GM21529 (cell line): ENCODE data around the gene PGM2.
"Not testable (repeated sequence)": the region's sequence is repeated elsewhere in the genome, so short reads cannot be mapped to it uniquely, and the experiment has no call there.

Experiments used
- ATAC-seq: cut with Tn5 transposase; IDR thresholded peaks from one replicate; pipeline ENCODE4 v1.9.1; 2021; ENCODE audit not compliant: unreplicated experiment

Gene PGM2

DNA sequence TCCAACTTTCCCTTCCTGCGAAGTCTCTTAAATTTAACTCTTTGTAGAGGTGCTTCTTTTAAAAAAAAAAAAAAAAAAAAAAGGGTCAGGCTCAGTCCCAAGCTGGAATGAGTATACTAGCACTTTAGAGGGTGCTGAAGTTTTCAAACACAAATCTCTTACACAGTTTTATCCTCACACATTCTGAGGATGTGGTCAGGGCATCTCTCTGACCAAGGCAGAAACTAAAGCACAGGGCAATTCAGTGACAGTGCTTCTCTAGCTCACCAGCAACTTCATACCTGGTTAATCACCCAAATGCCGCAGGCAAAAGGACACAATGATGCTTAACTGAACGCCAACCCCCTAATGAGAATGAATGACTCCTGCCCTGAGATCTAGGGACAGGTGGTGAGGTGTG is 9.8 kb upstream of the PGM2 start:
- ATAC-seq = no peak

DNA sequence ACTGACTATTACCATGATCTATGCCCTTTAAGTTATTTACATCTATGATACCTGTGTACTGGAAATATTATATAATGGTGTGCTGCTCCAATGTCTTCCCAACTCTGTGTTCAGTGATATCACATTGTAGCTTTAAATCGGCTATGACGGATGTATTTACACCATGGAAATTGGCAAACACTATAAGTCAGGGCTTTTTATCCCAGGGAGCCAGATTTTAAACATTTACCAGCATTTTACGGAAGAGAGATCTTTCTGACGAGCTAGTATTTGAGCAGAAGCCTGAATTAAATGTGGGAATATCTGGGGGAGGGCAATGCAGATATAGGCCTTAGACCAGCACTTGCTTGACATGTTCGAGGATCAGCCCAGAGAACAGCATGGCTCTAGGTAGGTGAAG is 7.7 kb upstream of the PGM2 start:
- ATAC-seq = no peak

DNA sequence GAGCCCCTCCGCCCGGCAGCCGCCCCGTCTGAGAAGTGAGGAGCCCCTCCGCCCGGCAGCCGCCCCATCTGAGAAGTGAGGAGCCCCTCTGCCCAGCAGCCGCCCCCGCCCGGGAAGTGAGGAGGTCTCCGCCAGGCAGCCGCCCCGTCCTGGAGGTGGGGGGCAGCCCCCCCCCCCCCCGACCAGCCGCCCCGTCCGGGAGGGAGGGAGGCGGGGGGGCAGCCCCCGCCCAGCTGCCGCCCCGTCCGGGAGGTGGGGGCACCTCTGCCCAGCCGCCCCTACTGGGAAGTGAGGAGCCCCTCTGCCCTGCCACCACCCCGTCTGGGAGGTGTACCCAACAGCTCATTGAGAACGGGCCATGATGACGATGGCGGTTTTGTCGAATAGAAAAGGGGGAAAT is 6.0 kb upstream of the PGM2 start:
- ATAC-seq = not testable (repeated sequence)

- ATAC-seq = no peak
These were observed 4.4 kb upstream of the PGM2 start for GRCh38 chr4:37821953-37822605.

DNA sequence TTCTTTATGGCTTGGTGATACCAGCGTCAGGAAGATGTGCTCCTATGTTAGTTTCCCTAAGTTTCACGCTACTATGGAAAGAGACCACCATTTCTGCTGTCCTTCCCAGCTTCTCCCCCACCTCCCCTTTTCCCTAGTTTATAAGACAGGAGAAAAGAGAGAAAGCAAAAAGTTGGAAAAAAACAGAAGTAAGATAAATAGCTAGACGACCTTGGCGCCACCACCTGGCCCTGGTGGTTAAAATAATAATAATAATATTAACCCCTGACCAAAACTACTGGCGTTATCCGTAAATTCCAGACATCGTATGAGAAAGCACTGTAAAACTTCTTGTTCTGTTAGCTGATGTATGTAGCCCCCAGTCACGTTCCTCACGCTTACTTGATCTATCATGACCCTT is 985 bp upstream of the PGM2 start:
- ATAC-seq = not testable (repeated sequence)

- peak; percentile 8 for ATAC-seq
These were observed 555 bp upstream of the PGM2 start for GRCh38 chr4:37825968-37826294.

DNA sequence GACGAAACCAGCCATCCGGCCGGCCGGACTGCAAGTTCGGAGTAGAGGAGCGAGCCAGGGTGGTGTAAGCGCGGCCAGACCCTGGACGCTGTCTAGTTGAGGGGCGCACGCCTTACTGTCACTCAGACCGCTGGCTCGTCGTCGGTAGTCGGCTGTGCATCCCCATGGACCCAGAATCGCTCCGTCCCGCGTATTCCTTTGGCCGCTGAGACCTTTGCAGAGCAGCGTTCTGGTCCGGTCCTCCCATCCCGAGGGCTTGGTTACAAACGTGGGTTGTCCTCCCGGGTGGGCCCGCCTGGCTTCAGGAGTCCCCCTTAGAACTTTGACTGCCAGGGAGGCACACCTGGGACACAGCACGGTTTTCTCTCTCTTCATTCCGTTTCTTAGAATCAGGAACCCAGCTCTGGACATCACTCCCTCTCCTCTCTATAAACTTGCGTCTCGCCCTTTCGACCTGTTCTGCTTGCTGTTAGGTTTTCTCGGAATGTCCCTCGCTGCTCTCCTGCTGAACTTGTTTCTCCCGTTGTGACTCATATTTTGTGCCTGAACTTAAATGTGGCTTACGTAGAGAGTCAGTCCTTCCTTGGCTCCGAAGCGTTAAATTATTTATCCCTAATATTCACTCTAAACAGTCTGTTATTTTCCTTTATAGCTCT is 672 bp downstream of the PGM2 start:
- peak; percentile 47 for ATAC-seq

DNA sequence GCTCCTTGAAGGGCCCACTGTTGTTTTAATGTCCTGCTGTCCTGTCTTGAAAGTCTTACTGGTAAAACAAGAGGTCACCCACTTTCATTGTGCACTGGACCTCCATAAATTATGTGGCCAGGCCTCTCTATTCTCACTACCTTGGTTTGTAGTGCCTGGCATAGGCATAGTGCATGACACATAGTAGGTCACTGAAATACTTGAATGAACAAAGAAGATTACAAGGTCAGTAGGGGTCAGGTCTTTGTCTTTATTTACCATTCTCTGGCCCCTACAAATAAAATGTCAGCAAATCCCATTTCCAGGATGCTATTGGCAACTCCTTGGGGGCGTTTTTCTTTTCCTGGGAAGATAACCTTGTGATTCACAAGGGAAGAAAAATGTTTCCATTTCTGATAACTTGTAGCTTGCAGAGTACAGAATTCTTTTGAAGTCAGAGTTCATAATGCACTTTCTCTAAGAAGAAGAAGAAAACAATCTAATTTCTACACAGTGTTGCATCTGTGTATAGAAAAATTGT is 1.4 kb downstream of the PGM2 start:
- no peak for ATAC-seq

- ATAC-seq = no peak
These were observed 2.4 kb downstream of the PGM2 start for GRCh38 chr4:37828843-37829242.

- ATAC-seq = no peak
These were observed 4.2 kb downstream of the PGM2 start for GRCh38 chr4:37830640-37831039.

- no peak for ATAC-seq
These were observed 8.5 kb downstream of the PGM2 start for GRCh38 chr4:37835031-37835430.

GRCh38 chr4:37835806-37836205 is 9.3 kb downstream of the PGM2 start:
- ATAC-seq = no peak

DNA sequence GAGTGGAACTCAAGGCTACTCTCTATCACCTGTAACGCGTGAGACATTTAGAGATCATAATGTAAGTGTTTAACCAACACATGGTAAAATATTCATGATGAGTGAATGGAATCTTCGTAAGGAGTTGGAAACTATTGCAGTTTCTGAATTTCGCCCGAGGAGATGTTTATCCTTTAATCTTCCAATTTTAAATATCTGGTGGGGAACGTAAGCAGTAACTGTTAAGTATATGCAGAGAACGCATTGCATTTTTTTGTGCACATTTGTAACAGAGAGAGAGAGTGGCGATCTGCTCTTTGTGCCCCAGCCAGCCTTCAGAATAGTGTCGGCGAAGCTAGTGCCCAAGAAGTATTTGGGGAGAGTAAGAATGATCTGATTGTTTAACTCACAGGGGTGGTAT is 9.8 kb downstream of the PGM2 start:
- ATAC-seq = no peak

GRCh38 chr4:37836838-37837440 is 10.5 kb downstream of the PGM2 start:
- no peak for ATAC-seq

GRCh38 chr4:37837446-37837845 is 11.0 kb downstream of the PGM2 start:
- ATAC-seq = no peak

DNA sequence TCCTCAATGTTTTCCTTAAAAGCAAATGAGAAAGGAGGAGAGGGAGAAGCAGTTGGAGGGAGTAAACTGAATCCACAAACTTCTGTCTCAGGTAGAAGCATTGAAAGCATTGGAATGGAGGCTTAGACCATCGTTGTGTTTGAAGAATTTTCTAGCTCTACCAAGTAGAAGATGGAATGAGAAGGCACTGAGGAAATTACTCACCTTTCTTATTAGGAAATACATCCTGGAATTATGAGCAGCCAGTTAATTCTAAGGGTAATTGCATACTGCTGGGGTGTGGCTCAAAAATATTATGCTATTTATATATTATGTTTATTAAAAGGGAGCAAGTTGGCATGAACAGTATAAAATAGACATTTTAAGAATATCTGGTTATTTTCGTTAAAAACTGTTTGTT is 12.9 kb downstream of the PGM2 start:
- ATAC-seq = no peak

- ATAC-seq = no peak
These were observed 17.7 kb downstream of the PGM2 start for GRCh38 chr4:37844204-37844603.

- ATAC-seq = no peak
These were observed 18.7 kb downstream of the PGM2 start for GRCh38 chr4:37845201-37845600.

DNA sequence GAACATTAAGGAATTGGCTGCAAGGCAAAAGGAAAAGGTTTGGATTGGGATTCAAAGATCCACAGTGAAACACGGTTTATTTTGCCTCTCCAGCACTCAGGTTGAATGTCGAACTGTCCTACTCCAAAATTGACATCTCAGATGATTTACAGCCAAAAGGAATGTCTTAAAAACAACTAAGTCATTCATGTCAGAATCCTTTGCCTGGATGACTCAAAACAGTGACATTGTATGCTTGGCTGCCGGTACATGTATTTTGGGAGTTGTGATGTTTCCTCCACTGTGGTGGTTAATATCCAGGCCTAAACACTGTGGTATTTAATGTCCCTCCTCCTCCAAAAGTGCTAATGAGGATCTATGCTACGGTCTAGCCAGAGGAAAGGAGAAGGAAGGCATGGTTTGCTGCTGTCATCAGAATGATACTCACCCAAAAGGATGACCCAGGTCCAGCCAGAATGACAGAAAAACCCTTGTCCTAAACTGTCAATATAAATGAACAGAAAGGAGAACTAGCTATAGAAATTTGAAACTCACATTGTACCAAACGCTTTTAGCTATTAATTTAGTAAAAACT is 20.9 kb downstream of the PGM2 start:
- no peak for ATAC-seq

DNA sequence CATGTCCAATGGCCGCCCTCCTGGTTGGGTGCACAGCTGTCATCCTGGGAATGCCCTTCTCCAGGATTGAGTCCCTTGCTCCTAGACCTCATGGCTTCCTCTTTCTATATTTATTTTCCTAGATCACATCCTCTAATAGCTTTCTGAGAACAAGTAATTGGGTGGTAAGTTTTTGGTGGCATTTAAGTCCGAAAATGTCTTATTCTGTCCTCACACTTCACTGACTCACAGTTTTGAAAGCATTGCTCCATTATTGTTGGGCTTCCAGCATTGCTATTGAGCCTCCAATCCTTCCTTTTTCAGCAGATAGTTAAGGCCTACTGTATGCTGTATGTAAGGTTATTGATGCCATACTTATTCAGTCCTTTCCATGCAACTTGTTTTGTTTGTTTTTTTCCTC is 25.9 kb downstream of the PGM2 start:
- no peak for ATAC-seq

GRCh38 chr4:37858112-37858511 is 31.6 kb downstream of the PGM2 start:
- ATAC-seq = no peak

DNA sequence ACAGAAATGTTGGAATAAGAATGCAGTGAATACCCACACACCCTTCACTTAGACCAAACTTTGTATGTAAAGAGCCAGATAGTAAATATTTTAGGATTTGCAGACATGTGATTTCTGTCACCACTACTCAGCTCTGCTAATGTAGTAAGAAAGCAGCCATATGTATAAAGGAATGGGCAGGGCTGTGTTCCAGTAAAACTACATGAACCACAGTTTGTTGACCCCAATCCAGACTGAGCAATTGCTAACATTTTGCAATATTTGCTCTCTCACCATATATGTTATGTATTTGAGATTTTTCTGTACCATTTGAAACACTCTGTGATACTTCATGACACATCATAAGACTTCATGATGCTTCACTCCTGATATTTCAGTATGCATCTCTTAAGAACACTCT is 32.4 kb downstream of the PGM2 start:
- ATAC-seq = no peak
